Measurements from ENCODE around the gene DDX5.

Gene DDX5

DNA sequence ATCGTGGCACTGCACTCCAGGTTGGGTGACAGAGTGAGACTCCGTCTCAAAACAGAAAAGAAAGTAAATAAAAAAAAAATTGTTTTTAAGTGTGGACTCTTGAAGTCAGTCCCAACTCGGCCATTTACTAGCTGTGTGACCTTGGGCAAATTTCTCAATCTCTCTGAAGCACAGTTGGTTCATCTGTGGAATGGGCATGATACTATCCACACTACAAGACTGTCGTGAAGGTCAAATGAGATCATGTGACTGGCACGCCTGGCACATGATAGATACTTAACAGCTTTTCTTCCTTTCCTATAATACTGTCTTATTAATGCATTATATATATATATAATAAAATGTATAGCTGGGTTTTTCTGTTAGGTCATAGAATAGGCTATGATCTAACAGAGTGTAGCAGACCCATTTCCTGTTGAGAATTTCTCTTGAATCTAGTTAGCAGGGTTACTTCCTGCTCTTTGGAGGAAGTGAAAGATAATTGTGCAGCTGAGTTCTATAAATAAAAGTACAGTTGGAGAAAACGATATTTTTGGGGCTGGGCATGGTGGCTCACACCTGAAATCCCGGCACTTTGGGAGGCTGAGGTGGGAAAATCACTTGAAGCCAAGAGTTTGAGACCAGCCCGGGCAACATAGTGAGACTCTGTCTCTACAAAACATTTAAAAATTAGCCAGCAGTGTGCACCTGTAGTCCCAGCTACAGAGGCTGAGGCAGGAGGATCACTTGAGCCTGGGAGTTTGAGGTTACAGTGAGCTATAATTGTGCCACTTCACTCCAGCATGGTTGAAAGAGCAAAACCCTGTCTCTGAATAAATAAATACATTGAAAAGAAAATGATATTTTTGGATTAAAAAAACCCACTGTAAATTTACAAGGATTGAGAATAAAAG is 49.9 kb downstream of the DDX5 start:
- Histone ChIP-seq H3K9me3 (ENCODE audit: control insufficient read depth, insufficient read depth, low read depth, low read length) (no peaks in the 10 kb centered on the region), H3K4me1 (ENCODE audit: control insufficient read depth, insufficient read depth, low read length) (no peaks in the 10 kb centered on the region), H3K36me3 (ENCODE audit: control insufficient read depth in 2 of 2, insufficient read depth in 1 of 2, low read length in 2 of 2) (no peaks in the 10 kb centered on the region), H3K4me3 (ENCODE audit: low read depth, low read length) (no peak overlapping the region), H3K27ac (ENCODE audit: extremely low read depth, low read depth, low read length) (no peak overlapping the region)
- TF ChIP-seq ZNF121 (tag by site-specific recombination; IDR thresholded peaks at IDR 0.05) (no peak), ZNF843 (tag by site-specific recombination; IDR thresholded peaks at IDR 0.05) (no peak), ZNF658 (tag by site-specific recombination; IDR thresholded peaks at IDR 0.05) (no peak), ZNF785 (tag by site-specific recombination; IDR thresholded peaks at IDR 0.05) (no peak), EGR2 (tag by site-specific recombination; IDR thresholded peaks at IDR 0.05; ENCODE audit: low read depth) (no peak), ZNF202 (tag by site-specific recombination; IDR thresholded peaks at IDR 0.05; ENCODE audit: borderline replicate concordance) (no peak)
- TF ChIP-seq, protein P1, sequence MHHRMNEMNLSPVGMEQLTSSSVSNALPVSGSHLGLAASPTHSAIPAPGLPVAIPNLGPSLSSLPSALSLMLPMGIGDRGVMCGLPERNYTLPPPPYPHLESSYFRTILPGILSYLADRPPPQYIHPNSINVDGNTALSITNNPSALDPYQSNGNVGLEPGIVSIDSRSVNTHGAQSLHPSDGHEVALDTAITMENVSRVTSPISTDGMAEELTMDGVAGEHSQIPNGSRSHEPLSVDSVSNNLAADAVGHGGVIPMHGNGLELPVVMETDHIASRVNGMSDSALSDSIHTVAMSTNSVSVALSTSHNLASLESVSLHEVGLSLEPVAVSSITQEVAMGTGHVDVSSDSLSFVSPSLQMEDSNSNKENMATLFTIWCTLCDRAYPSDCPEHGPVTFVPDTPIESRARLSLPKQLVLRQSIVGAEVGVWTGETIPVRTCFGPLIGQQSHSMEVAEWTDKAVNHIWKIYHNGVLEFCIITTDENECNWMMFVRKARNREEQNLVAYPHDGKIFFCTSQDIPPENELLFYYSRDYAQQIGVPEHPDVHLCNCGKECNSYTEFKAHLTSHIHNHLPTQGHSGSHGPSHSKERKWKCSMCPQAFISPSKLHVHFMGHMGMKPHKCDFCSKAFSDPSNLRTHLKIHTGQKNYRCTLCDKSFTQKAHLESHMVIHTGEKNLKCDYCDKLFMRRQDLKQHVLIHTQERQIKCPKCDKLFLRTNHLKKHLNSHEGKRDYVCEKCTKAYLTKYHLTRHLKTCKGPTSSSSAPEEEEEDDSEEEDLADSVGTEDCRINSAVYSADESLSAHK (tag by site-specific recombination; IDR thresholded peaks at IDR 0.05) = no peak
- TF ChIP-seq, protein P2, sequence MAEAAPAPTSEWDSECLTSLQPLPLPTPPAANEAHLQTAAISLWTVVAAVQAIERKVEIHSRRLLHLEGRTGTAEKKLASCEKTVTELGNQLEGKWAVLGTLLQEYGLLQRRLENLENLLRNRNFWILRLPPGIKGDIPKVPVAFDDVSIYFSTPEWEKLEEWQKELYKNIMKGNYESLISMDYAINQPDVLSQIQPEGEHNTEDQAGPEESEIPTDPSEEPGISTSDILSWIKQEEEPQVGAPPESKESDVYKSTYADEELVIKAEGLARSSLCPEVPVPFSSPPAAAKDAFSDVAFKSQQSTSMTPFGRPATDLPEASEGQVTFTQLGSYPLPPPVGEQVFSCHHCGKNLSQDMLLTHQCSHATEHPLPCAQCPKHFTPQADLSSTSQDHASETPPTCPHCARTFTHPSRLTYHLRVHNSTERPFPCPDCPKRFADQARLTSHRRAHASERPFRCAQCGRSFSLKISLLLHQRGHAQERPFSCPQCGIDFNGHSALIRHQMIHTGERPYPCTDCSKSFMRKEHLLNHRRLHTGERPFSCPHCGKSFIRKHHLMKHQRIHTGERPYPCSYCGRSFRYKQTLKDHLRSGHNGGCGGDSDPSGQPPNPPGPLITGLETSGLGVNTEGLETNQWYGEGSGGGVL (tag by site-specific recombination; IDR thresholded peaks at IDR 0.05) = no peak
- ChIA-PET CTCF (interaction anchor here (0.6 to 1.2 kb wide), 5 partner anchors 33 to 318 kb away, joined by 3 to 8 read pairs (median 3); no protein-coding TSS in a partner anchor), POLR2A (interaction anchor here (0.7 to 1.0 kb wide), 2 partner anchors 36 to 49 kb away, joined by 3 read pairs; no protein-coding TSS in a partner anchor)

DNA sequence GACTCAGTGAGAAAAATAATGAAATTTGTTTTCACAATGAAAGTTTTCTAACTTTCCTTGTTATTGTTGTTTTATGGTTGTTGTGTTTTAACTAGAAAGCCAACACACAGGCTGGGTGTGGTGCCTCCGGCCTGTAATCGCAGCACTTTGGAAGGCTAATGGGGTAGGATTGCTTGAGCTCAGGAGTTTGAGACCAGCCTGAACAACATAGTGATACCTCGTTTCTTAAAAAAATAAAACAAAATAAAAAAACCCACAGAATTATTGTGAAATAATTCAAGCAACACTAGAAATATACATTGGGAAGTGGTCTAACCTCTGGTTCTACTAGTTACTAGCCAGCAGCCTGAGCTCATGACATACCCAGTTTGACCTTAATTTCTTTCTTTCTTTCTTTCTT is 56.5 kb downstream of the DDX5 start:
- no peak overlapping the region for H3K4me3 ChIP-seq (ENCODE audit: low read depth, low read length)
- CTCF ChIA-PET = interaction anchor here (1.0 kb wide), 1 partner anchor 42 kb away, joined by 3 read pairs; no protein-coding TSS in a partner anchor
- no peaks in the 10 kb centered on the region for H3K4me1 ChIP-seq (ENCODE audit: control insufficient read depth, insufficient read depth, low read length)
- POLR2A ChIA-PET = no interaction called here
- H3K27ac ChIP-seq (ENCODE audit: extremely low read depth, low read depth, low read length) = no peak overlapping the region
- H3K9me3 ChIP-seq (ENCODE audit: control insufficient read depth, insufficient read depth, low read depth, low read length) = no peaks in the 10 kb centered on the region
- no peaks in the 10 kb centered on the region for H3K36me3 ChIP-seq (ENCODE audit: control insufficient read depth in 2 of 2, insufficient read depth in 1 of 2, low read length in 2 of 2)
- TF ChIP-seq, protein P3, sequence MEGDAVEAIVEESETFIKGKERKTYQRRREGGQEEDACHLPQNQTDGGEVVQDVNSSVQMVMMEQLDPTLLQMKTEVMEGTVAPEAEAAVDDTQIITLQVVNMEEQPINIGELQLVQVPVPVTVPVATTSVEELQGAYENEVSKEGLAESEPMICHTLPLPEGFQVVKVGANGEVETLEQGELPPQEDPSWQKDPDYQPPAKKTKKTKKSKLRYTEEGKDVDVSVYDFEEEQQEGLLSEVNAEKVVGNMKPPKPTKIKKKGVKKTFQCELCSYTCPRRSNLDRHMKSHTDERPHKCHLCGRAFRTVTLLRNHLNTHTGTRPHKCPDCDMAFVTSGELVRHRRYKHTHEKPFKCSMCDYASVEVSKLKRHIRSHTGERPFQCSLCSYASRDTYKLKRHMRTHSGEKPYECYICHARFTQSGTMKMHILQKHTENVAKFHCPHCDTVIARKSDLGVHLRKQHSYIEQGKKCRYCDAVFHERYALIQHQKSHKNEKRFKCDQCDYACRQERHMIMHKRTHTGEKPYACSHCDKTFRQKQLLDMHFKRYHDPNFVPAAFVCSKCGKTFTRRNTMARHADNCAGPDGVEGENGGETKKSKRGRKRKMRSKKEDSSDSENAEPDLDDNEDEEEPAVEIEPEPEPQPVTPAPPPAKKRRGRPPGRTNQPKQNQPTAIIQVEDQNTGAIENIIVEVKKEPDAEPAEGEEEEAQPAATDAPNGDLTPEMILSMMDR (tag by site-specific recombination; IDR thresholded peaks at IDR 0.05) = no peak
- no peak for TF ChIP-seq ZNF677 (tag by site-specific recombination; IDR thresholded peaks at IDR 0.05)
- TF ChIP-seq GLIS1 (tag by site-specific recombination; IDR thresholded peaks at IDR 0.05) = no peak
- TF ChIP-seq ZNF121 (tag by site-specific recombination; IDR thresholded peaks at IDR 0.05) = no peak
- TF ChIP-seq ZNF223 (tag by site-specific recombination; IDR thresholded peaks at IDR 0.05) = no peak
- no peak for TF ChIP-seq ZNF707 (tag by site-specific recombination; IDR thresholded peaks at IDR 0.05)
- TF ChIP-seq, protein P4, sequence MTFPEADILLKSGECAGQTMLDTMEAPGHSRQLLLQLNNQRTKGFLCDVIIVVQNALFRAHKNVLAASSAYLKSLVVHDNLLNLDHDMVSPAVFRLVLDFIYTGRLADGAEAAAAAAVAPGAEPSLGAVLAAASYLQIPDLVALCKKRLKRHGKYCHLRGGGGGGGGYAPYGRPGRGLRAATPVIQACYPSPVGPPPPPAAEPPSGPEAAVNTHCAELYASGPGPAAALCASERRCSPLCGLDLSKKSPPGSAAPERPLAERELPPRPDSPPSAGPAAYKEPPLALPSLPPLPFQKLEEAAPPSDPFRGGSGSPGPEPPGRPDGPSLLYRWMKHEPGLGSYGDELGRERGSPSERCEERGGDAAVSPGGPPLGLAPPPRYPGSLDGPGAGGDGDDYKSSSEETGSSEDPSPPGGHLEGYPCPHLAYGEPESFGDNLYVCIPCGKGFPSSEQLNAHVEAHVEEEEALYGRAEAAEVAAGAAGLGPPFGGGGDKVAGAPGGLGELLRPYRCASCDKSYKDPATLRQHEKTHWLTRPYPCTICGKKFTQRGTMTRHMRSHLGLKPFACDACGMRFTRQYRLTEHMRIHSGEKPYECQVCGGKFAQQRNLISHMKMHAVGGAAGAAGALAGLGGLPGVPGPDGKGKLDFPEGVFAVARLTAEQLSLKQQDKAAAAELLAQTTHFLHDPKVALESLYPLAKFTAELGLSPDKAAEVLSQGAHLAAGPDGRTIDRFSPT (tag by site-specific recombination; IDR thresholded peaks at IDR 0.05) = no peak
- no peak for TF ChIP-seq TRIM28 (IDR thresholded peaks at IDR 0.05; ENCODE audit: borderline replicate concordance, low read length)
- no peak for TF ChIP-seq ZNF529 (tag by site-specific recombination; IDR thresholded peaks at IDR 0.05; ENCODE audit: insufficient replicate concordance)
- TF ChIP-seq, protein P5, sequence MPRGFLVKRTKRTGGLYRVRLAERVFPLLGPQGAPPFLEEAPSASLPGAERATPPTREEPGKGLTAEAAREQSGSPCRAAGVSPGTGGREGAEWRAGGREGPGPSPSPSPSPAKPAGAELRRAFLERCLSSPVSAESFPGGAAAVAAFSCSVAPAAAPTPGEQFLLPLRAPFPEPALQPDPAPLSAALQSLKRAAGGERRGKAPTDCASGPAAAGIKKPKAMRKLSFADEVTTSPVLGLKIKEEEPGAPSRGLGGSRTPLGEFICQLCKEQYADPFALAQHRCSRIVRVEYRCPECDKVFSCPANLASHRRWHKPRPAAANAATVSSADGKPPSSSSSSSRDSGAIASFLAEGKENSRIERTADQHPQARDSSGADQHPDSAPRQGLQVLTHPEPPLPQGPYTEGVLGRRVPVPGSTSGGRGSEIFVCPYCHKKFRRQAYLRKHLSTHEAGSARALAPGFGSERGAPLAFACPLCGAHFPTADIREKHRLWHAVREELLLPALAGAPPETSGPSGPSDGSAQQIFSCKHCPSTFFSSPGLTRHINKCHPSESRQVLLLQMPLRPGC (tag by site-specific recombination; IDR thresholded peaks at IDR 0.05) = no peak
- TF ChIP-seq ZNF501 (tag by site-specific recombination; IDR thresholded peaks at IDR 0.05) = no peak
- TF ChIP-seq ZNF843 (tag by site-specific recombination; IDR thresholded peaks at IDR 0.05) = no peak
- TF ChIP-seq, protein P6, sequence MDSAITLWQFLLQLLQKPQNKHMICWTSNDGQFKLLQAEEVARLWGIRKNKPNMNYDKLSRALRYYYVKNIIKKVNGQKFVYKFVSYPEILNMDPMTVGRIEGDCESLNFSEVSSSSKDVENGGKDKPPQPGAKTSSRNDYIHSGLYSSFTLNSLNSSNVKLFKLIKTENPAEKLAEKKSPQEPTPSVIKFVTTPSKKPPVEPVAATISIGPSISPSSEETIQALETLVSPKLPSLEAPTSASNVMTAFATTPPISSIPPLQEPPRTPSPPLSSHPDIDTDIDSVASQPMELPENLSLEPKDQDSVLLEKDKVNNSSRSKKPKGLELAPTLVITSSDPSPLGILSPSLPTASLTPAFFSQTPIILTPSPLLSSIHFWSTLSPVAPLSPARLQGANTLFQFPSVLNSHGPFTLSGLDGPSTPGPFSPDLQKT (IDR thresholded peaks at IDR 0.05; ENCODE audit: borderline replicate concordance, low read depth, low read length) = no peak
- TF ChIP-seq BCL11A (tag by site-specific recombination; IDR thresholded peaks at IDR 0.05; ENCODE audit: low read depth) = no peak
- no peak for TF ChIP-seq ZNF133 (tag by site-specific recombination; IDR thresholded peaks at IDR 0.05)
